K562 (cell line): ENCODE measurements around the gene AOC1. TPM values are rescaled to one million over a fixed set of nuclear protein-coding genes. Genes with fewer than 3 reads are reported as not detected.

Experiments
- ATF3 ChIP-seq, 2 experiments: fragments of 450-650 bp in 1 of 2; sonication (generic) in 1 of 2; formaldehyde crosslinking in 1 of 2; IDR thresholded peaks in 1 of 2; conservative IDR thresholded peaks in 1 of 2; 2 replicates each; pipeline versions ENCODE4 v1.6.1 to v1.8.1; 2016 to 2023; ENCODE audit warnings: mild to moderate bottlenecking in 2 of 2, moderate library complexity in 2 of 2, inconsistent platforms in 1 of 2, missing genetic modification reagents in 1 of 2
- CEBPB ChIP-seq: fragments of 450-650 bp; IDR thresholded peaks from 2 replicates; pipeline ENCODE4 v1.6.1; 2016; ENCODE audit warnings: missing genetic modification characterization, missing compliant biosample characterization
- CEBPG ChIP-seq, 3 experiments: fragments of 200-800 bp in 1 of 3; sonication (Bioruptor generic) in 1 of 3; sonication (generic) in 1 of 3; formaldehyde crosslinking in 1 of 3; IDR thresholded peaks in 2 of 3; conservative IDR thresholded peaks in 1 of 3; 2 replicates each; pipeline versions ENCODE4 v1.6.1 to v1.8.0; 2016 to 2022; ENCODE audit warnings: missing compliant biosample characterization in 2 of 3, missing genetic modification characterization in 2 of 3, mild to moderate bottlenecking in 1 of 3, missing genetic modification reagents in 1 of 3
- POLR3A ChIP-seq: IDR thresholded peaks from 2 replicates; pipeline ENCODE4 v1.6.1; 2011; ENCODE audit warnings: borderline replicate concordance, mild to moderate bottlenecking, moderate library complexity; ENCODE audit not compliant: insufficient read length, insufficient read depth; ENCODE audit errors: extremely low read depth
- RFX1 ChIP-seq: fragments of 450-650 bp; IDR thresholded peaks from 2 replicates; pipeline ENCODE4 v1.6.1; 2016; ENCODE audit warnings: mild to moderate bottlenecking, moderate library complexity
- ZKSCAN1 ChIP-seq: fragments of 150-350 bp; IDR thresholded peaks from 2 replicates; pipeline ENCODE4 v1.6.1; 2016; ENCODE audit warnings: low read depth, low read length
- ZNF175 ChIP-seq: fragments of 200-800 bp; sonication (Bioruptor generic); IDR thresholded peaks from 2 replicates; pipeline ENCODE4 v1.6.1; 2016; ENCODE audit warnings: low read depth, mild to moderate bottlenecking, missing genetic modification characterization, missing compliant biosample characterization
- ZNF398 ChIP-seq: fragments of 250-450 bp; sonication (Bioruptor Pico); IDR thresholded peaks from 2 replicates; pipeline ENCODE4 v1.8.0; 2021; ENCODE audit warnings: moderate library complexity, mild to moderate bottlenecking, inconsistent platforms
- polyA plus RNA-seq, 8 experiments: library from polyadenylated mRNA; depleted of rRNA in 4 of 8; stranded (reverse) in 5 of 8; unstranded in 3 of 8; fragments of >200 nt; fragmentation: Nextera tagmentation in 2 of 8; fragmentation: Illumina TruSeq in 1 of 8; extraction: Ambion mirVana in 2 of 8; extraction: Trizol in 1 of 8; gene quantifications; 2 replicates each; pipeline versions ENCODE4 v1.2.1 to v1.2.3, GENCODE V29; 2011 to 2014; ENCODE audit warnings: inconsistent platforms in 1 of 8, missing spikeins in 1 of 8
- total RNA-seq, 7 experiments: library from RNA; depleted of rRNA in 6 of 7; stranded (reverse); fragments of >200 nt in 6 of 7; fragmentation: Illumina TruSeq in 2 of 7; extraction: Trizol in 2 of 7; gene quantifications; 2 replicates each; pipeline versions ENCODE4 v1.2.1 to v1.2.3, GENCODE V29; 2011 to 2021; ENCODE audit warnings: low replicate concordance in 1 of 7

Gene AOC1
- total and polyA plus RNA-seq, 9 of the 15 experiments (the other 6 are each of a cell fraction or from before 2014, with no cell fraction given), result not detected

- TF ChIP-seq CEBPG (CRISPR knock-in tag; IDR thresholded peaks at IDR 0.05) (no peak), CEBPG (tag; conservative IDR thresholded peaks at IDR 0.05 in 1 of 2, IDR thresholded peaks at IDR 0.05 in 1 of 2) (peak in 1 of 2 experiments; percentile 56; a peak in 1 of 4 replicates), ZNF175 (no peak), ATF3 (IDR thresholded peaks at IDR 0.05) (0 out of 2 replicates have a peak, but pooled peaks have one; percentile 11), ATF3 (CRISPR knock-in tag; conservative IDR thresholded peaks at IDR 0.05) (no peak), POLR3A (no peak), ZNF398 (no peak), ZKSCAN1 (no peak), CEBPB (peak; percentile 45; the same call in 1 of the 2 replicates), RFX1 (no peak)
- TF ChIP-seq, all 486 proteins: peak for 7
Observed at GRCh38 chr7:150890853-150891584, 38.7 kb downstream of the AOC1 start (continued).
